NCI-H128 (cell line): ENCODE measurements around the gene ZNF687.

Experiments
- DNase-seq: peaks from one replicate; lab custom pipeline; 2025; ENCODE audit not compliant: unreplicated experiment; lab: John Stamatoyannopoulos, UW

ZNF687 gene, protein sequence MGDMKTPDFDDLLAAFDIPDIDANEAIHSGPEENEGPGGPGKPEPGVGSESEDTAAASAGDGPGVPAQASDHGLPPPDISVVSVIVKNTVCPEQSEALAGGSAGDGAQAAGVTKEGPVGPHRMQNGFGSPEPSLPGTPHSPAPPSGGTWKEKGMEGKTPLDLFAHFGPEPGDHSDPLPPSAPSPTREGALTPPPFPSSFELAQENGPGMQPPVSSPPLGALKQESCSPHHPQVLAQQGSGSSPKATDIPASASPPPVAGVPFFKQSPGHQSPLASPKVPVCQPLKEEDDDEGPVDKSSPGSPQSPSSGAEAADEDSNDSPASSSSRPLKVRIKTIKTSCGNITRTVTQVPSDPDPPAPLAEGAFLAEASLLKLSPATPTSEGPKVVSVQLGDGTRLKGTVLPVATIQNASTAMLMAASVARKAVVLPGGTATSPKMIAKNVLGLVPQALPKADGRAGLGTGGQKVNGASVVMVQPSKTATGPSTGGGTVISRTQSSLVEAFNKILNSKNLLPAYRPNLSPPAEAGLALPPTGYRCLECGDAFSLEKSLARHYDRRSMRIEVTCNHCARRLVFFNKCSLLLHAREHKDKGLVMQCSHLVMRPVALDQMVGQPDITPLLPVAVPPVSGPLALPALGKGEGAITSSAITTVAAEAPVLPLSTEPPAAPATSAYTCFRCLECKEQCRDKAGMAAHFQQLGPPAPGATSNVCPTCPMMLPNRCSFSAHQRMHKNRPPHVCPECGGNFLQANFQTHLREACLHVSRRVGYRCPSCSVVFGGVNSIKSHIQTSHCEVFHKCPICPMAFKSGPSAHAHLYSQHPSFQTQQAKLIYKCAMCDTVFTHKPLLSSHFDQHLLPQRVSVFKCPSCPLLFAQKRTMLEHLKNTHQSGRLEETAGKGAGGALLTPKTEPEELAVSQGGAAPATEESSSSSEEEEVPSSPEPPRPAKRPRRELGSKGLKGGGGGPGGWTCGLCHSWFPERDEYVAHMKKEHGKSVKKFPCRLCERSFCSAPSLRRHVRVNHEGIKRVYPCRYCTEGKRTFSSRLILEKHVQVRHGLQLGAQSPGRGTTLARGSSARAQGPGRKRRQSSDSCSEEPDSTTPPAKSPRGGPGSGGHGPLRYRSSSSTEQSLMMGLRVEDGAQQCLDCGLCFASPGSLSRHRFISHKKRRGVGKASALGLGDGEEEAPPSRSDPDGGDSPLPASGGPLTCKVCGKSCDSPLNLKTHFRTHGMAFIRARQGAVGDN

DNA sequence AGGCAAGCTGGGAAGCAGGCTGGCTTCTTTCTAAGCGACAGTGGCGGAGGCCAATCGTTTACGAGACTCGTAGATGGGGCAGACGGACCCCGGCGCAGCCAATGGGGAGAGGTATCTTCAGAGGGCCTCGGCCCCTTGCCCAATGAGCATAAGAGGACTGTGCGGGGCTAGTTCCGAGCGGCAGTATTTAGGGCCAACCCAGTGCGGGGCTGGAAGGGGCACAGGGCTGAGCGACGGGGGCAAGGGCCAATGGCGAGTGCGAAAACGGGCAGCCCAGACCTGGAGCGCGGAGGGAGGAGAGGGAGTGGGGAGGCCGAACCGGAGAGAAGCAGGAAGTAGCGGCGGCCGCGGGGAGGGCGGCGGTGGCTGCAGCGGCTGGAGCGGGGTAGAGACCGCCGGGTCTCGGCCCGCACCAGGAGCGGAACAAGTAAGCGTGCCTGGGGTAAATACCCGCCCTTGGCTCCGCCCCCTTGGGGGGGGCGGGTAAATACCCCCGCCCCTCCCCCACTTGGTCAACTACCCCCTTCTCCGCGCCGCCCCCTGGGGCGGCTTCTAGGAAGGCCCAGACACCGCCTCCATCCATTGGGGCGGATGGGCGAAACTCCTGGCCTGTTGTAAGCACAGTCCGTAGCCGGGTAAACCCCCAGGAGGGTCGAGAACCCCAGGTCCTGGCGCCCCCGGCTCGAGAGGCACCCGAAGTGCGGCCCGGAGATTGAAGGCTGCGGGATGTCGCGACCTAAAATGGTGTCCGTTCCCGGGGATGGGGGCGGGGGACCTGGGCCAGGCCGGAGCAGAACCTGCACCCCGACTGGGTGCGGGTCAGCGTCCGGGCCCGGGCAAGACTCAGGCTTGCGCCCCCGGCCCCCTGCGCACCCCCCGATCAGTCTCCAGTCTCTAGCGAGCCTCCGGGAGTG lies at the start of gene ZNF687:
Gene ZNF687, plus strand, starts transcription at position 331 of the 914 bp plus-strand sequence. CDS start 3,993 bp downstream, outside the sequence.
- DNase-seq = peak; percentile 100

DNA sequence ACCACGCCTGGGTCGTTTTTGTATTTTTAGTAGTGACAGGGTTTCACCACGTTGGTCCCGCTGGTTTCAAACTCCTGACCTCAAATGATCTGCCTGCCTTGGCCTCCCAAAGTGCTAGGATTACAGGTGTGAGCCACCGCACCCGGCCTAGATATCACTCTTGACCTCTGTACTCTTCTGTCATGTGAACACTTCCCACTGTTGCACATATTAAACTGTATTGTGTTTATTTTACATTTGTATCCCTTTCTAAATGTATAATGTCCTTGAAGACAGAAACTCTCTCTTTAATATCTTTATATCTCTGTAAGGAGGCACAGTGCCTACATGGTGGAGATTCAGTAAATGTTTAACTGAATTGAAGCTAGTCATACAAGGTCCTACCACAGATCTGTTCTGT lies 46.9 kb upstream of the ZNF687 start:
- DNase-seq = no peak

- no peak for DNase-seq
These were observed 44.2 kb upstream of the ZNF687 start for GRCh38 chr1:151237678-151238466.

DNA sequence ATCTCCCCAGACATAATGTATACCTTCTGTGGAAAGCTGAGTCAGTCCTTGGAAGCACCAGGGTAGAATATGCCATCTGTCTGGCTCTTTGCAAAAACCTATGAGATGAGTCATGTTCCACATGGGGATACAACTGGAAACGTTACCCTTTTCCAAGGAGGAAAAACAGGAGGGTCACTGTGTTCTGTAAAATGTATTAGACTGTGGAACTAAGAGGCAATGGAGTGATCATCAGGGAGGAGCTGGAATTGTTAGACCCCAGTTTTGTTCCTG lies 43.7 kb upstream of the ZNF687 start:
- no peak for DNase-seq

DNA sequence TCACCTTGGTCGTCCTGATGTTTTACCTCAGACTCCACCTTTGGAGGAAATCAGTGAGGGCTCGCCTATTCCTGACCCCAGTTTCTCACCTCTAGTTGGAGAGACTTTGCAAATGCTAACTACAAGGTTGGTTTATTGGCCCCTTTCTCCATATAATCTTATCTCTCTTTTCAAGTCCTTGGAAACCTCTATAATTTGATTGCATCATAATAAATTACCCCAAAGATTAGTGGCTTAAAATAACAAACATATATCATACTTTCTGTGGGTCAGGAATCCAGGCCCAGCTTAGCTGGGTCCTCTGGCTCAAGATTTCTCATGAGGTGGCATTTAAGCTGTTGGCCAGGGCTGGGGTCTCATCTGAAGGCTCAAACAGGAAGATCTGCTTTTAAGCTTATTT lies 39.7 kb upstream of the ZNF687 start:
- no peak for DNase-seq

DNA sequence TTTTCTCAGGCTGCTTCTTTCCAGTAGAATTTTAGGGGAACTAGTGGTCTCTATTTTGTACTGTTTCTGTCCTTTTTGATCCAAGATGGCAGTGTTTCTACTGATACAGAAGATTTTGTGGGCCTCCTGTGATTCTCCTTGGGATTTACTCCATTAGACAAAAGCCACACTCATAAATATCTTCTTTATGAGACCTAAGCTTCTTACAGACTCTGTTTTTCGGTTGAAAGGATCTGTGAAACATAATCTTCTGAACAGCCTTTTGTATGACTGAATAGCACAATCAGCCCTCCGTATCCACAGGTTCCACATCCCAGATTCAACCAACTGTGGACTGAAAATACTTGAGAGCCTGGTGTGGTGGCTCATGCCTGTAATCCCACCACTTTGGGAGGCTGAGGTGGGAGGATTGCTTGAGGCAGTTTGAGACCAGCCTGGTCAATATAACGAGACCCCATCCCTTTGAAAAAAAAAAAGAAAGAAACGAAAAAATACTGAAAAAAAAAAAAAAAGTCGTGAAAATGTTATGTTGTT lies 38.3 kb upstream of the ZNF687 start:
- no peak for DNase-seq

GRCh38 chr1:151246786-151247185 lies 35.3 kb upstream of the ZNF687 start:
- DNase-seq = no peak

- peak; percentile 53 for DNase-seq
These were observed 30.2 kb upstream of the ZNF687 start for GRCh38 chr1:151251656-151252470.

- peak; percentile 93 for DNase-seq
These were observed 27.6 kb upstream of the ZNF687 start, which contains the start of gene PSMD4 for GRCh38 chr1:151254217-151255213. Gene PSMD4 (plus strand): TSS chr1:151254734. CDS start chr1:151254783, 49 bp downstream.

DNA sequence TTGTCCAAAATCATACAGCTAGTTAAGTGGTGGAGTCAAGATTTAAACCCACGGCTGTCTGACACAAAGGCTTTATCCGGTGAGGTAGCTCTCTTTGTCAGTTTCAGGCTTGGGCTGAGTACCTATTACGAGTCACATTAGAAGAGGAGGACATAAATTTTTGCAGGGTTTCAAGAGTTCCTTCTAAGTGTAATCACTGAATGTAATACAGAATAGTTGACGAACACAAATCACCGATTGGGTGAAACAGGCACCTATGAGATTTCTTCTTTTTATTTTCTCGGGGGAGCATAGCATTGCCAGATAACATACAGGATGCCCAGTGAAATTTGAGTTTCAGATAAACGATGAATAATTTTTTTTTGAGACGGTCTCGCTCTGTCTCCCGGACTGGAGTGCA lies 26.7 kb upstream of the ZNF687 start:
- no peak for DNase-seq

DNA sequence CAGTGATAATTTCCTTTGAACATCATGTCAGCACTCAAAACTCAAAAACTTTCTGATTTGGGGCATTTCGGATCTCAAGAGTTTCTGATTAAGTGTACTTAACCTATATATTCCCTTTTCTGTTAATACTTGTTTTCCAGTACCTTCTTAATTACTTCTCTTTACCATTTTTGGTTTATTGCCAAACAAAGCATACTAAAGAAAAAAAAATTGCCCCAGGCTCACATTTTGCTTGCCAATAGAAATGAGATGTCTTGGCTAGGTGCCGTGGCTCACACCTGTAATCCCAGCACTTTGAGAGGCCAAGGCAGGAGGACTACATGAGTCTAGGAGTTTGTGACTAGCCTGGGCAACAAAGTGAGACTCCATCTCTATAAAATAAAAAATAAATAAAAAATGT lies 22.7 kb upstream of the ZNF687 start:
- no peak for DNase-seq

- DNase-seq = no peak
These were observed 16.5 kb upstream of the ZNF687 start for GRCh38 chr1:151265446-151266236.

- DNase-seq = no peak
These were observed 15.8 kb upstream of the ZNF687 start for GRCh38 chr1:151266315-151266714.

GRCh38 chr1:151266821-151267220 lies 15.3 kb upstream of the ZNF687 start:
- no peak for DNase-seq

DNA sequence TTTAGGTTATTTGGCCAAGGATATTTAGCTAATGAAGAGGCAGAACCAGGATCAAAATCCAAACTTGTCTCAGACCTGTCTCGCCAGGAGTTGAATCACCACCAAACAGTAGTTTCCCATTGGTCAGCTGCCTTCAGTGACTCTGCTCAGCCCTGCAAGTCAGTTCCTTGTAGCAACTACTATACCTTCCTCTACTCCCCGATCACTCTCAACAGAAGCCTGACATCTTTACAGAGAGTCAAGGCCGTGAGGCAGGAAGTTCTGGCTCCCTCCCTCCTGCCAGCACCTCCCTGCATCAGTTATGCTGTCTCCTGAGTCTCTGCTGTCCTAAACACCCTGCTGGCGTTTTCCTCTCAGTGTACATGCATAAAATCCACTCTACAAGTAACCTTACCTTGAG lies 14.3 kb upstream of the ZNF687 start:
- DNase-seq = no peak

- DNase-seq = no peak
These were observed 8.1 kb upstream of the ZNF687 start for GRCh38 chr1:151273924-151274466.
